Nephron (organoid): ENCODE measurements around the gene ADAMTSL1.

Experiments
- H3K27ac Mint-ChIP-seq, 3 experiments: 2 replicates each; pipeline ENCODE4 v1.8.0; 2020; ENCODE audit warnings: mixed read lengths in 3 of 3, mild to moderate bottlenecking in 2 of 3, moderate library complexity in 1 of 3
- H3K27me3 Mint-ChIP-seq: 2 replicates; pipeline ENCODE4 v1.8.0; 2021; ENCODE audit warnings: low read depth, mild to moderate bottlenecking, moderate library complexity, mixed read lengths
- H3K36me3 Mint-ChIP-seq: 2 replicates; pipeline ENCODE4 v1.8.0; 2020; ENCODE audit warnings: low read depth, mixed read lengths
- H3K4me1 Mint-ChIP-seq: 2 replicates; pipeline ENCODE4 v1.8.0; 2020; ENCODE audit warnings: mixed read lengths
- H3K4me3 Mint-ChIP-seq, 3 experiments: 2 replicates each; pipeline ENCODE4 v1.8.0; 2020; ENCODE audit warnings: mild to moderate bottlenecking in 3 of 3, mixed read lengths in 3 of 3, moderate library complexity in 2 of 3
- H3K9me3 Mint-ChIP-seq: 2 replicates; pipeline ENCODE4 v1.8.0; 2020; ENCODE audit warnings: mixed read lengths
- CTCF ChIP-seq, 3 experiments: fragments of 200-600 bp; sonication (generic); IDR thresholded peaks; one replicate each; pipeline ENCODE4 v1.5.0; 2021; ENCODE audit warnings: antibody characterized with exemption in 3 of 3; ENCODE audit not compliant: unreplicated experiment in 3 of 3

The ADAMTSL1 gene

GRCh38 chr9:18796696-18797270, 322.8 kb downstream of the ADAMTSL1 start:
- TF ChIP-seq CTCF (IDR thresholded peaks at IDR 0.05; ENCODE audit: unreplicated experiment in 3 of 3) = no peak
- no peak overlapping the region for H3K4me3 Mint-ChIP-seq
- peaks cover 3% of the 10 kb centered on the region for H3K9me3 Mint-ChIP-seq
- H3K27ac Mint-ChIP-seq = peak overlapping the region in 2 of 3 experiments; percentile 13 to 40
- peaks cover 14% of the 10 kb centered on the region for H3K4me1 Mint-ChIP-seq
- H3K27me3 Mint-ChIP-seq = no peaks in the 10 kb centered on the region
- H3K36me3 Mint-ChIP-seq = peaks cover 24% of the 10 kb centered on the region

GRCh38 chr9:18798106-18798505, 324.2 kb downstream of the ADAMTSL1 start:
- peaks cover 31% of the 10 kb centered on the region for H3K36me3 Mint-ChIP-seq
- no peak overlapping the region for H3K4me3 Mint-ChIP-seq
- peaks cover 14% of the 10 kb centered on the region for H3K4me1 Mint-ChIP-seq
- peaks cover 3% of the 10 kb centered on the region for H3K9me3 Mint-ChIP-seq
- TF ChIP-seq CTCF (IDR thresholded peaks at IDR 0.05; ENCODE audit: unreplicated experiment in 3 of 3) = no peak
- H3K27me3 Mint-ChIP-seq = no peaks in the 10 kb centered on the region
- no peak overlapping the region for H3K27ac Mint-ChIP-seq

GRCh38 chr9:18798508-18799290, 324.7 kb downstream of the ADAMTSL1 start:
- Mint-ChIP-seq H3K36me3 (peaks cover 29% of the 10 kb centered on the region), H3K27me3 (no peaks in the 10 kb centered on the region), H3K4me1 (peaks cover 14% of the 10 kb centered on the region), H3K9me3 (peaks cover 3% of the 10 kb centered on the region), H3K27ac (no peak overlapping the region), H3K4me3 (no peak overlapping the region)
- TF ChIP-seq CTCF (IDR thresholded peaks at IDR 0.05; ENCODE audit: unreplicated experiment in 3 of 3) = no peak

GRCh38 chr9:18799428-18799827, 325.5 kb downstream of the ADAMTSL1 start:
- Mint-ChIP-seq H3K9me3 (peaks cover 3% of the 10 kb centered on the region), H3K4me1 (peaks cover 14% of the 10 kb centered on the region), H3K27ac (peak overlapping the region in 1 of 3 experiments; percentile 5), H3K4me3 (no peak overlapping the region), H3K27me3 (no peaks in the 10 kb centered on the region), H3K36me3 (peaks cover 29% of the 10 kb centered on the region)
- no peak for TF ChIP-seq CTCF (IDR thresholded peaks at IDR 0.05; ENCODE audit: unreplicated experiment in 3 of 3)

- no peak for TF ChIP-seq CTCF (IDR thresholded peaks at IDR 0.05; ENCODE audit: unreplicated experiment in 3 of 3)
- Mint-ChIP-seq H3K27me3 (no peaks in the 10 kb centered on the region), H3K27ac (no peak overlapping the region), H3K9me3 (peaks cover 3% of the 10 kb centered on the region), H3K4me1 (peaks cover 11% of the 10 kb centered on the region), H3K4me3 (no peak overlapping the region), H3K36me3 (peaks cover 22% of the 10 kb centered on the region)
These were observed 326.6 kb downstream of the ADAMTSL1 start for GRCh38 chr9:18800579-18800978.
